OCI-LY3 (cell line): Measurements from ENCODE around the gene ANGEL1.

ENCODE experiments used
- H2AFZ ChIP-seq: fragments of 200-600, 300-600 bp; shearing (Covaris generic); 2 replicates; pipeline ENCODE4 v1.6.0; 2014; ENCODE audit warnings: antibody characterized with exemption, low read depth, low read length
- H3K27ac ChIP-seq: fragments of 200-600, 300-600 bp; sonication (generic); 2 replicates; pipeline ENCODE4 v1.5.1; 2014; ENCODE audit warnings: mild to moderate bottlenecking, low read length, moderate library complexity, mixed read lengths
- H3K27me3 ChIP-seq: fragments of 200-600, 300-600 bp; sonication (generic); 2 replicates; pipeline ENCODE4 v1.6.1; 2014; ENCODE audit warnings: low read depth, low read length, mixed read lengths
- H3K36me3 ChIP-seq: fragments of 200-600, 300-600 bp; sonication (generic); replicated peaks from 2 replicates; pipeline ENCODE3; 2014; ENCODE audit warnings: low read depth, low read length, mixed read lengths
- H3K4me1 ChIP-seq: fragments of 300-600, 200-600 bp; sonication (generic); 2 replicates; pipeline ENCODE4 v1.6.1; 2014; ENCODE audit warnings: low read length, mixed read lengths
- H3K4me2 ChIP-seq: fragments of 200-600, 300-600 bp; sonication (generic); 2 replicates; pipeline ENCODE4 v1.6.1; 2014; ENCODE audit warnings: low read length, mixed read lengths
- H3K4me3 ChIP-seq: fragments of 300-600, 200-600 bp; sonication (generic); 2 replicates; pipeline ENCODE4 v1.5.1; 2014; ENCODE audit warnings: antibody characterized with exemption, mild to moderate bottlenecking, low read length, moderate library complexity
- H3K79me2 ChIP-seq: fragments of 300-600, 200-600 bp; shearing (Covaris generic); 2 replicates; pipeline ENCODE4 v1.6.1; 2014; ENCODE audit warnings: mild to moderate bottlenecking, low read length, mixed read lengths
- H3K9ac ChIP-seq: fragments of 300-600, 200-600 bp; shearing (Covaris generic); 2 replicates; pipeline ENCODE4 v1.6.0; 2014; ENCODE audit warnings: mild to moderate bottlenecking, low read length, moderate library complexity
- H3K9me3 ChIP-seq: fragments of 200-600, 300-600 bp; shearing (Covaris generic); 2 replicates; pipeline ENCODE4 v1.6.1; 2014; ENCODE audit warnings: low read length, mixed read lengths; ENCODE audit not compliant: insufficient read depth
- H4K20me1 ChIP-seq: fragments of 200-600, 300-600 bp; sonication (generic); 2 replicates; pipeline ENCODE4 v1.6.1; 2016; ENCODE audit warnings: low read length, mixed read lengths; ENCODE audit not compliant: insufficient read depth
- CTCF ChIP-seq: fragments of 200-600, 300-600 bp; sonication (generic); IDR thresholded peaks from 2 replicates; pipeline ENCODE4 v1.5.1; 2014; ENCODE audit warnings: antibody characterized with exemption, low read length, low read depth
- EZH2phosphoT487 ChIP-seq: fragments of 200-600 bp; shearing (Covaris generic); IDR thresholded peaks from 2 replicates; pipeline ENCODE4 v1.6.1; 2018; ENCODE audit warnings: antibody characterized with exemption, mixed run types, low read depth

ANGEL1 gene

DNA sequence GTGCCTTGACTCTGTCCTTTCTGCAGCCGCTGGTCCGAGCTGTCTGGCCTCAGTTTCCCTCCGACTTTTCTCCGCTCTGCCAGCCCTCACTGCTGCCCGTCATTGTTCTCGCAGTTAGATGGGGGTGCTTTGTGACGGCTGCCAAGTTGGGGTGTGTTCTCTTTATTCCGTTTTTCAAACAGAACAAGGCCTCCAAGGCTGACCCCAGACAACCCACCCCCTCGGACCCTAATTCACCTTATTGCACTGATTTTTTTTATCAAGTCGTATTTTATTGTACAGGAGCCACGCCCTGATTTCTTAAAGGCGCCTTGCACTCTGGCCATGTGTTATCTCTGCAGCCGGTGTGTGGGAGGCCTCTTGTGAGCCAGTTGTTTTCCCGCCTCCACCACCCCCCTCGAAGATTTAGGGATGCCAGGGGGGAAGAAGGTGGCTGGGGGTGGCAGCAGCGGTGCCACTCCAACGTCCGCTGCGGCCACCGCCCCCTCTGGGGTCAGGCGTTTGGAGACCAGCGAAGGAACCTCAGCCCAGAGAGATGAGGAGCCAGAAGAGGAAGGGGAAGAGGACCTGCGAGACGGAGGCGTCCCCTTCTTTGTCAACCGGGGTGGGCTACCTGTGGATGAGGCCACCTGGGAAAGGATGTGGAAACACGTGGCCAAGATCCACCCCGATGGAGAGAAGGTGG lies 50.1 kb downstream of the ANGEL1 start:
- H3K27ac ChIP-seq, result no peak overlapping the region
- H3K4me2 ChIP-seq, result no peak overlapping the region
- no peak overlapping the region for H2AFZ ChIP-seq
- no peak for TF ChIP-seq EZH2phosphoT487
- no peak for TF ChIP-seq CTCF
- no peaks in the 10 kb centered on the region for H3K36me3 ChIP-seq
- H3K4me1 ChIP-seq, result peaks cover 2% of the 10 kb centered on the region
- no peaks in the 10 kb centered on the region for H3K79me2 ChIP-seq
- H3K27me3 ChIP-seq, result no peaks in the 10 kb centered on the region
- no peaks in the 10 kb centered on the region for H4K20me1 ChIP-seq
- H3K9ac ChIP-seq, result no peak overlapping the region
- no peak overlapping the region for H3K4me3 ChIP-seq
- H3K9me3 ChIP-seq, result no peaks in the 10 kb centered on the region

DNA sequence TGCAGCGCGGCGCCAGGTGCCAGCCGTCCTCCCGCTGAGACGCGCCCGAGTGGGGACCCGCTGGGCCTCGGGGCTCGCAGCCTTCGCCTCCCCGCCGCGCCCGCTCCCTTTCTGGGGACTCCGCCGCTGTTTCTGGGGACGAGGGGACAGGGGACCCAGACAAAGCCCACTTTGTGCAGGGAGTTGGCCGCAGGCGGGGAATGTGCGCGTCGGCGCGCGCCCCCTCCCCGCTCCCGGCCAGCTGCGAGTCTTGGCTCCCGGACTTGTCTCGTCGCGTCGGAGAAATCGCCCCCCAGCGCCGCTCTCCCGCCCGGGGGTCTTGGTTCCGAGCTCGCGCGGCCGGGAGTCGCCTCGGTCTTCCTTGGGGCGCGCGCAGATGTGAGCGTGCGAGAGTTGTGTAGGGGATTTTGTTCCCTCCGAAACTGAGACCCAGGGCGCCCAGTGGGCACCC lies 50.7 kb downstream of the ANGEL1 start:
- TF ChIP-seq EZH2phosphoT487 (no peak), CTCF (no peak)
- H3K9me3 ChIP-seq, result no peaks in the 10 kb centered on the region
- no peak overlapping the region for H3K4me3 ChIP-seq
- no peak overlapping the region for H3K27ac ChIP-seq
- no peaks in the 10 kb centered on the region for H4K20me1 ChIP-seq
- H3K9ac ChIP-seq, result no peak overlapping the region
- no peaks in the 10 kb centered on the region for H3K27me3 ChIP-seq
- H2AFZ ChIP-seq, result no peak overlapping the region
- no peaks in the 10 kb centered on the region for H3K4me1 ChIP-seq
- H3K36me3 ChIP-seq, result no peaks in the 10 kb centered on the region
- H3K4me2 ChIP-seq, result no peak overlapping the region
- no peaks in the 10 kb centered on the region for H3K79me2 ChIP-seq

DNA sequence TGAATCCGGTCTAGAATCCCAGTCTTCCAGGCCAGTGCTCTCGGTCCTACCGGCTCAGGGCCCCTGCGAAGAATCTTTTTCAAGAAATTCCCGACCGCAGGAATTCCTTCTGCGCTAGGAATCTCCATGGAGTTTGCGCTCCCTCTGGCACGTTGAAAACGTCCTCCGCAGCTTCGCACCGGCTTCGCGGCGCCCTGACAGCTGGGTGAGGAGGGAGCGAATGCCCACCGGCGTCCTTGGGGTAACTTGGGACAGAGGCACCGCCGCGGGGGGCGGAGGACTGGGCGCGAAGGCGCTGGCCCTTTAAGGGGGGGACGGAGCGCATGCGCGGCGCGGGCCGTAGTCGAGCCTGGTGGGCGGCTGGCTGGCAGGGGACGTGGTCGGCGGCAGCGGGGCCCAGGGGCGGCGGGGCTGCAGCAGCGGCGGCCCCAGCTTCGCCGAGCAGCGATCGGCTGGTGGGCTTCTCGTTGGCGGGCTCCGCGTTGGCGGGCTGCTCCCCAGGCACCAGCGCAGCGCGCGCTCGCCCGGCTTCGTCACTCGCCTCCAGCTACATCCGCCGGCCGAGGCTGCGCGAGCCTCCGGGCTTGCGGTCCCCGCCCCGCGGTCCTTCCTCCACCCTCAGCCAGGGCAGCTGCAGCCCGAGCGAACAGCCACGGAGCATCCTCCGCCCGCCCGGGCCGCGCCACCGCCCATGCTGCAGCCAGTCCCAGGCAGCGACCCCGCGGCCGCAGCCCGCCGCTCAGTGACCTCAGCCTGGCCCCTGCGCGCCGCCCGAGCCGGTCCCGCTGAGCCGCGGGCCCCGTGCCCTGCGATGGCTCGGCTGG lies 51.3 kb downstream of the ANGEL1 start, which contains the start of gene VASH1:
TSS of gene VASH1 (plus strand) at position 333 of the 824 bp plus-strand sequence. CDS start 1,354 bp downstream, outside the sequence.
- no peak within 1 kb of the TSS for H3K4me3 ChIP-seq
- H3K79me2 ChIP-seq, result no peaks in the 10 kb centered on the region
- no peak within 1 kb of the TSS for H2AFZ ChIP-seq

More for the DNA sequence above, 51.3 kb downstream of the ANGEL1 start, which contains the start of gene VASH1:
- TF ChIP-seq CTCF, result no peak
- no peak for TF ChIP-seq EZH2phosphoT487
- no peaks in the 10 kb centered on the region for H3K27me3 ChIP-seq
- H3K9me3 ChIP-seq, result no peaks in the 10 kb centered on the region
- no peak within 1 kb of the TSS for H3K4me2 ChIP-seq
- H3K36me3 ChIP-seq, result no peaks in the 10 kb centered on the region
- H3K27ac ChIP-seq, result no peak within 1 kb of the TSS
- H4K20me1 ChIP-seq, result no peaks in the 10 kb centered on the region
- no peaks in the 10 kb centered on the region for H3K4me1 ChIP-seq
- no peak within 1 kb of the TSS for H3K9ac ChIP-seq
